Endothelial cell of umbilical vein (primary cell): ENCODE results near the gene CTLA4. TPM values are rescaled to one million over a fixed set of nuclear protein-coding genes. Genes with fewer than 3 reads are reported as not detected.

Experiments
- BruUV-seq: library from RNA; stranded (reverse); fragments of 400-500 nt; replicated peaks from 2 replicates; lab custom pipeline; 2021; lab: Mats Ljungman, UMichigan
- CTCF ChIA-PET: fragments of 300-600, 350-600 bp; sonication (Branson Sonifier 250); formaldehyde crosslinking; loops from one replicate; lab custom pipeline; 2021; ENCODE audit warnings: antibody characterized with exemption, inconsistent platforms; lab: Charles Lee
- POLR2A ChIA-PET: fragments of 300-600, 350-600 bp; sonication (Branson Sonifier 250); formaldehyde crosslinking; loops from one replicate; lab custom pipeline; 2021; ENCODE audit warnings: antibody characterized with exemption, inconsistent platforms; lab: Charles Lee
- DNase-seq: peaks from one replicate; pipeline ENCODE4 v3.0.0-alpha.2; 2011; ENCODE audit warnings: low read depth, low spot score
- FAIRE-seq: peaks from 2 replicates; lab custom pipeline; 2011; peaks lifted over from hg19 to GRCh38; lab: Jason Lieb, UNC
- H2AFZ ChIP-seq: 2 replicates; pipeline ENCODE4 v1.6.0; 2012; ENCODE audit warnings: low read depth, low read length, control low read depth, inconsistent platforms
- H3K27ac ChIP-seq: 2 replicates; pipeline ENCODE4 v1.5.1; 2011; ENCODE audit warnings: low read depth, mild to moderate bottlenecking, control low read depth, low read length, moderate library complexity; ENCODE audit not compliant: insufficient read depth
- H3K27me3 ChIP-seq, 2 experiments: 2 replicates each; pipeline versions ENCODE4 v1.6.0 to v1.6.1; 2011; ENCODE audit warnings: low read length in 2 of 2, mixed read lengths in 1 of 2; ENCODE audit not compliant: control insufficient read depth in 2 of 2, insufficient read depth in 2 of 2
- H3K36me3 ChIP-seq, 2 experiments: 2 replicates in 1 of 2; 3 replicates in 1 of 2; pipeline ENCODE4 v1.5.1; 2011; ENCODE audit warnings: low read length in 2 of 2, mild to moderate bottlenecking in 1 of 2, moderate library complexity in 1 of 2; ENCODE audit not compliant: control insufficient read depth in 2 of 2, insufficient read depth in 2 of 2; ENCODE audit errors: extremely low read depth in 1 of 2
- H3K4me1 ChIP-seq: 3 replicates; pipeline ENCODE4 v1.5.1; 2011; ENCODE audit warnings: mild to moderate bottlenecking, low read length; ENCODE audit not compliant: control insufficient read depth, insufficient read depth; ENCODE audit errors: extremely low read depth
- H3K4me2 ChIP-seq: 2 replicates; pipeline ENCODE4 v1.6.1; 2011; ENCODE audit warnings: low read length, control low read depth, mixed read lengths; ENCODE audit not compliant: insufficient read depth
- H3K4me3 ChIP-seq, 3 experiments: fragments of 200-600 bp in 1 of 3; sonication (generic), shearing (Covaris generic) in 1 of 3; replicated peaks in 1 of 3; 2 replicates each; pipeline ENCODE4 v1.5.1; 2011 to 2016; ENCODE audit warnings: control low read depth in 3 of 3, low read length in 3 of 3, mild to moderate bottlenecking in 2 of 3, inconsistent platforms in 1 of 3, low read depth in 1 of 3, moderate library complexity in 1 of 3; ENCODE audit not compliant: insufficient read depth in 1 of 3
- H3K79me2 ChIP-seq: 2 replicates; pipeline ENCODE4 v1.6.0; 2012; ENCODE audit warnings: low read length, inconsistent platforms; ENCODE audit not compliant: control insufficient read depth, insufficient read depth
- H3K9ac ChIP-seq: replicated peaks from 2 replicates; pipeline ENCODE3; 2011; ENCODE audit warnings: low read length, control low read depth; ENCODE audit not compliant: insufficient read depth; ENCODE audit errors: extremely low read depth
- H3K9me1 ChIP-seq: replicated peaks from 3 replicates; pipeline ENCODE4 v1.6.0; 2011; ENCODE audit warnings: mild to moderate bottlenecking, low read length; ENCODE audit not compliant: control insufficient read depth, insufficient read depth; ENCODE audit errors: extremely low read depth
- H3K9me3 ChIP-seq: replicated peaks from 2 replicates; pipeline ENCODE4 v1.5.1; 2012; ENCODE audit warnings: low read length, inconsistent platforms; ENCODE audit not compliant: control insufficient read depth, insufficient read depth
- H4K20me1 ChIP-seq: replicated peaks from 2 replicates; pipeline ENCODE3; 2011; ENCODE audit warnings: mild to moderate bottlenecking, low read length; ENCODE audit not compliant: control insufficient read depth, insufficient read depth; ENCODE audit errors: extremely low read depth
- FOS ChIP-seq: IDR thresholded peaks from 2 replicates; pipeline ENCODE4 v1.6.1; 2011; ENCODE audit warnings: mild to moderate bottlenecking, low read length, moderate library complexity, borderline replicate concordance; ENCODE audit not compliant: insufficient read depth
- GATA2 ChIP-seq: IDR thresholded peaks from 2 replicates; pipeline ENCODE4 v1.7.0; 2011; ENCODE audit warnings: low read depth, mild to moderate bottlenecking, moderate library complexity, mixed read lengths, low read length; ENCODE audit not compliant: insufficient read length, insufficient read depth
- JUN ChIP-seq: IDR thresholded peaks from 2 replicates; pipeline ENCODE4 v1.6.1; 2011; ENCODE audit warnings: borderline replicate concordance, low read depth; ENCODE audit not compliant: insufficient read length, insufficient read depth
- MYC ChIP-seq: IDR thresholded peaks from one replicate; pipeline ENCODE4 v1.6.1; 2011; ENCODE audit warnings: mild to moderate bottlenecking, low read depth, low read length
- POLR2A ChIP-seq: IDR thresholded peaks from 2 replicates; pipeline ENCODE4 v1.6.1; 2012; ENCODE audit warnings: low read depth, mild to moderate bottlenecking, control low read depth, low read length
- POLR2AphosphoS5 ChIP-seq: IDR thresholded peaks from 2 replicates; pipeline ENCODE4 v1.6.1; 2012; ENCODE audit warnings: low read depth, mild to moderate bottlenecking, control low read depth, low read length, moderate library complexity; ENCODE audit not compliant: insufficient read depth
- dilution Hi-C: fragments of 300-500 bp; cut with MboI; formaldehyde crosslinking; loops from one replicate; pipeline ENCODE4 v1.15.0; 2019; ENCODE audit warnings: low sequenced_read_pairs; ENCODE audit not compliant: extremely low pct_ligation_motif_present
- intact Hi-C: fragments of 100-400 bp; cut with micrococcal nuclease; formaldehyde crosslinking; loops from one replicate; pipeline ENCODE4 v1.10.0; 2022
- polyA plus RNA-seq, 4 experiments: library from polyadenylated mRNA; depleted of rRNA in 3 of 4; stranded (reverse) in 3 of 4; unstranded in 1 of 4; fragments of >200 nt; gene quantifications; 2 replicates each; pipeline versions ENCODE4 v1.2.1 to v1.2.3, GENCODE V29; 2011 to 2012; ENCODE audit warnings: missing spikeins in 1 of 4
- total RNA-seq: library from RNA; stranded (reverse); gene quantifications from 2 replicates; pipeline ENCODE4 v1.2.3, GENCODE V29; 2021
- TF ChIP-seq, protein P1 (sequence below), 2 donors: IDR thresholded peaks; 1 replicate in 1 of 2; 2 replicates in 1 of 2; pipeline ENCODE4 v1.5.1; 2011; ENCODE audit warnings: low read length in 2 of 2, mild to moderate bottlenecking in 2 of 2, moderate library complexity in 2 of 2, control low read depth in 1 of 2, inconsistent platforms in 1 of 2, low read depth in 1 of 2; ENCODE audit not compliant: insufficient read depth in 1 of 2; ENCODE audit errors: extremely low read depth in 1 of 2
- TF ChIP-seq, protein P2 (sequence below): IDR thresholded peaks from 2 replicates; pipeline ENCODE4 v1.6.1; 2011; ENCODE audit not compliant: insufficient read depth, insufficient read length

The CTLA4 gene
- total and polyA plus RNA-seq, 2 donors (not counting 3 experiments of a cell fraction or from before 2014, with no cell fraction given) = not detected

DNA sequence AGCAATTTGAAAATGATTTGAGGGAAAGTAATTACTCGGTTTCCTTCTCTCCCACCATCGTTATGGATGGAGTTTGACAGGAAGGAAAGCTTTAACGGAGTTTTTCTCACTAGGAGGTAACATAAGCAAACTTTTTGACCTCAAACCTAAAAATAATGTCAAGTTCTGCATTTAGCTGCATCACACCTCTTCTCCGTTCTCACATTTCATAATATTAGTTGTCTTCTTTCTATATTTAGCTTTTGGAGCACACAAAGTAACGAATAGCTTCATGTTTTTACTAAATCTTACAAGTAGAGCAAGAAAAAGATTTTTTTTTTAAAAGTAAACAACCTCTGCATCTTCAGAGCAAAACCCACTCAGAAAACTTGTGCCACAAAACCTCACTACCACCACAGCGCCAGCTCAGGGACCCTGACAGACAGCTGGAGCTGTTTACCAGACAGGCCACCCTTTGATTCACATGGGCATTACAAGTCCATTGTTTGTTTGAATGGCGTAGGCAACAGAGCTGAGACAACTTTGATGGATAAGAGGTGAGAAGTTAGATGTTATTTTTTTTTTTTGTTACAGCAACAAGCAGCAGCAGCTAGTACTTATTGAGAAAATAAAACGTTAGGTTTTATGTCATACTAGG lies 47.1 kb downstream of the CTLA4 start:
- Histone ChIP-seq H3K36me3 (no peaks in the 10 kb centered on the region), H3K9ac (no peak overlapping the region), H3K4me3 (no peak overlapping the region), H3K9me3 (no peaks in the 10 kb centered on the region), H3K27me3 (peaks cover 3 to 6% of the 10 kb centered on the region in 2 experiments), H4K20me1 (no peaks in the 10 kb centered on the region), H3K9me1 (no peaks in the 10 kb centered on the region), H3K79me2 (no peaks in the 10 kb centered on the region), H3K4me1 (no peaks in the 10 kb centered on the region), H3K27ac (no peak overlapping the region), H3K4me2 (no peak overlapping the region), H2AFZ (no peak overlapping the region)
- ChIA-PET POLR2A (no interaction called here), CTCF (interaction anchor here (0.8 kb wide), 1 partner anchor 14 kb away, joined by 3 read pairs; no protein-coding TSS in a partner anchor)
- intact Hi-C loops (no loop called here), dilution Hi-C loops (no loop called here)
- no peak for TF ChIP-seq POLR2AphosphoS5
- TF ChIP-seq, protein P1, sequence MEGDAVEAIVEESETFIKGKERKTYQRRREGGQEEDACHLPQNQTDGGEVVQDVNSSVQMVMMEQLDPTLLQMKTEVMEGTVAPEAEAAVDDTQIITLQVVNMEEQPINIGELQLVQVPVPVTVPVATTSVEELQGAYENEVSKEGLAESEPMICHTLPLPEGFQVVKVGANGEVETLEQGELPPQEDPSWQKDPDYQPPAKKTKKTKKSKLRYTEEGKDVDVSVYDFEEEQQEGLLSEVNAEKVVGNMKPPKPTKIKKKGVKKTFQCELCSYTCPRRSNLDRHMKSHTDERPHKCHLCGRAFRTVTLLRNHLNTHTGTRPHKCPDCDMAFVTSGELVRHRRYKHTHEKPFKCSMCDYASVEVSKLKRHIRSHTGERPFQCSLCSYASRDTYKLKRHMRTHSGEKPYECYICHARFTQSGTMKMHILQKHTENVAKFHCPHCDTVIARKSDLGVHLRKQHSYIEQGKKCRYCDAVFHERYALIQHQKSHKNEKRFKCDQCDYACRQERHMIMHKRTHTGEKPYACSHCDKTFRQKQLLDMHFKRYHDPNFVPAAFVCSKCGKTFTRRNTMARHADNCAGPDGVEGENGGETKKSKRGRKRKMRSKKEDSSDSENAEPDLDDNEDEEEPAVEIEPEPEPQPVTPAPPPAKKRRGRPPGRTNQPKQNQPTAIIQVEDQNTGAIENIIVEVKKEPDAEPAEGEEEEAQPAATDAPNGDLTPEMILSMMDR (IDR thresholded peaks at IDR 0.05; ENCODE audit: extremely low read depth in 1 of 2, insufficient read depth in 1 of 2, low read depth in 1 of 2, low read length in 2 of 2) = no peak
- TF ChIP-seq, protein P2, sequence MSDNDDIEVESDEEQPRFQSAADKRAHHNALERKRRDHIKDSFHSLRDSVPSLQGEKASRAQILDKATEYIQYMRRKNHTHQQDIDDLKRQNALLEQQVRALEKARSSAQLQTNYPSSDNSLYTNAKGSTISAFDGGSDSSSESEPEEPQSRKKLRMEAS = no peak
- TF ChIP-seq POLR2A = no peak
- TF ChIP-seq FOS = no peak
- no peak for TF ChIP-seq GATA2
- TF ChIP-seq MYC = no peak
- no peak for TF ChIP-seq JUN
- DNase-seq = no peak
- FAIRE-seq = no peak
- no TSS peak for BruUV-seq
